ENCODE data around the gene VEGFA.

The VEGFA gene

DNA sequence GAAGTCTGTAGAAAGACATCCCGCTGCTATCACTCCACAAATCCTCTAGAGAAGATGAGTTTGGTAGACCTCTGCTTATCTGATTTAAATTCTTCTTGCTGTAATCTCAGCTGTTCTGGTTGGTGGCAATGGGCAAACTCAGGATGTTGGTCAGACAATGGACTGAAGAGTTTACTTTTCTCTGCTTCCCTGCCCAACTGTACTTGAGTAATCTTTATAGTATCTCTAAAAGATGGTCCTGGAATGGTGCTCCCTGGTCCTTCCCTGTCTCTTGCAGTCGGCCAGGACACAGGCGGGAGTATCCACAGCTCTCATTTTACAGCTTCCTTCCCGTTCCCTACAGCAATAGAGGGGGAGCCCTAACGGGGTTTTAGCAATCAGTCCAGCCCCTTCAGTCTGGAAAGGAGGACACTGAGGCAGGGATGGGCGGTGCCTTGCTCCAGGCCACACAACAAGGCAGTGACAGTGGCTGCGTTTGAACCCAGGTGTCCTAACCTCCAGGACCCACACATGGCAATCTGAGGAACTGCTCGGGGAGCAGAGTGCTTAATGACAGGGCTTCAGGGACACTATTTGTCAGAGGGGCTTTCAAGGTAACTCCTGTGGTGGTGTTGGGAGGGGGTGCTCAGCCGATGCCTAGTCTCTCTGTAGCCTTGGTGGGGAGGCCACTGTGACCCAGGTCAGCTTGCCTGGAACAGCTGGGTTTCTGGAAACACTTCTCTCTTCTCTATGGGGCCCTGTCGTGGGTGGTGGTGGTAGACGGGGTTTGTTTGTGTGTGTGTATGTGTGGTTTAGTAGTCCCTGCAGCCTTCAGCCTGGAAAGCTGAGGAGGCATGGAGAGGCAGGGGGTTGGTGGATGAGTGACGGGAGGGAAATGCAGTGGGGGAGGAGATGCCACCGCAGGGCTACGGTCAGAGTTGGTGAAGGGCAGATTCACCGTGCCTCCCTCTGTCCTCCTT lies 9.5 kb upstream of the VEGFA start:
- no peak for DNase-seq

GRCh38 chr6:43761666-43762409 lies 8.2 kb upstream of the VEGFA start:
- no peak for DNase-seq

DNA sequence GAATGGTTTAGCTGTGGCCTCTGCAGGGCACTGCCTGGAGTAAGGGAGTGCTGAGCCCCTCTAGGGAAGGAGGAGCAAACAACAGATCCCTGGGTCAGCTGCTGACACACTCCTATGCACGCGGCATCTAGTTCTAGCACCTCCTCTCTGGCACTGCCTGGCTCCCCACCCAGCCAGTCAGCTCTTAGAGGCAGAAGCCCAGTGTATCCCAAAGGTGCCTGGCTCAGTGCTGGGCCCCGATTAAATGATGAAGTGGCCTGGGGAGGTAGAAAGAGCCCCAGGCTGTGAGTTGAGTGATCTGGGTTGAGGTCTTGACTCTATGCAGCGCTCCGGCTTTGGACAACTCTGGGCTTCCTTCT lies 7.6 kb upstream of the VEGFA start:
- no peak for DNase-seq

GRCh38 chr6:43762966-43763695 lies 6.9 kb upstream of the VEGFA start:
- no peak for DNase-seq

GRCh38 chr6:43763812-43764522 lies 6.0 kb upstream of the VEGFA start:
- no peak for DNase-seq

DNA sequence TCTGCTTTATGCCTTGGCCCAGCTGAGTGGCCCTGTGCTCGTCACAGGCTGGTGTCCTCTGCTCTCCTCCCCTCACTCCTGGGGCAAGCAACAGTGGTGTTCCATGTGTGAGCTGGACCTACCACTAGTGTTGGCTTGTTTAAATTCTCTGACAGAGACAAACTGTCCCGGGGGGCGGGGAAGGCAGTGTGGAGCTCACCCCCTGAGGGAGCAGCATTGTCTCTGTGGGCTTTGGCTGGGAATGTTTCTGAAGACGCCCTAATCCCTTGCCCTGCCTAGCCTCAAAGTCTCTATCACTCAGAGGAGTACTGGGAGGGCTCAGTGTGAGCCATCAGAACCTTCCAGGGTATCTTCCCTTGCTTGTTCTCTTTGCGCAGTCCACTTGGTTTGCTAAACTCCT lies 5.2 kb upstream of the VEGFA start:
- DNase-seq: no peak

DNA sequence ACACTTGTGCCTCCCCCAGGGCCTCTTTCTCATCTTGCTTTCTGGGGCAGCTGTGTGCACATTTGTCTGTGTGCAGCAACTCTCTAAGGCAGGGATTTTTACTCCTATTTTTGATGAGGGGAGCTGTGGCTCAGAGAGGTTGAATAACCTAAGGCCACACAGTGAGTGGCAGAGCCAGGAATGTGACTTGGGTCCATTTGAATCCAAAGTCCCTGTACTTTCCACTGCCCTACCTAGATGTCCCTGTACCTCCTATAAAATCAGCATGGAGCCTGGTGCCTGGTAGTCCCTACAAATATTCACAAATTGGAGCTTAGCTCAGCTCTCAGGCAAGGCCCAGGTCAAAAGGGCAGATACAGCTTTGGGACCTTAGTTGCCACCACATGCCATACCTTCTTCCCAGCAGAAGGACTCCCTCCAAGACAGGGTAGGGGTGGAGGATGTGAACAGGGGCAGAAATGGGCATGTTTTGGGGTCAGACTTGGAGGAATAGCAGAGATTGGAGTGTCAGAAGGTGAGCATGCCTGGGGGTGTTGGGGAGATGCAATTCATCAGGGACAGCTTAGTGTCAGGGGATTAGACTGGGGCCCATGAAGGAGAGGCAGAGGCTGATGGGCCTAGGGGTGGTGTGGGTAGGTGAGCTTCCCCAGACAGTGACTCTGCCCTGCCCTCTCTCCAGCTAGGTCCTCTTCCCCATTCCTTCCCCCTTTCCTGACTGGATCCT lies 4.1 kb upstream of the VEGFA start:
- no peak for DNase-seq

DNA sequence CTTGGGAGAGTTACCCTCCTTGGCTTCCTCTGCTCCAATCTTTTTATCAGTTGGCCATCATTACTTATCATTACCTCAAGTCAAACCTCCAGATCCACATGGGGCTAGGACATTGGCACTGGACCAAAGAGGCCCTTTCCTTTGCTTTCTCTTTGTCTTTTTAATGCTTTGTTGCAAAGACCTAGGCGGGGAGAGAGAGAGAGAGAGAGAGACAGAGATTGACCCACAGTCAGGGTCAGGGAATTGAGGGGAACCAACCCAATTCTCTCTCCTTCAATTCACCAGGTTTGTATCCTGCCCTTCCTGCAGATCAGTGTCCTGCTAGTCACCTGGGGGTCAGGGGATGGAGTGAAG lies 3.5 kb upstream of the VEGFA start:
- no peak for DNase-seq

DNA sequence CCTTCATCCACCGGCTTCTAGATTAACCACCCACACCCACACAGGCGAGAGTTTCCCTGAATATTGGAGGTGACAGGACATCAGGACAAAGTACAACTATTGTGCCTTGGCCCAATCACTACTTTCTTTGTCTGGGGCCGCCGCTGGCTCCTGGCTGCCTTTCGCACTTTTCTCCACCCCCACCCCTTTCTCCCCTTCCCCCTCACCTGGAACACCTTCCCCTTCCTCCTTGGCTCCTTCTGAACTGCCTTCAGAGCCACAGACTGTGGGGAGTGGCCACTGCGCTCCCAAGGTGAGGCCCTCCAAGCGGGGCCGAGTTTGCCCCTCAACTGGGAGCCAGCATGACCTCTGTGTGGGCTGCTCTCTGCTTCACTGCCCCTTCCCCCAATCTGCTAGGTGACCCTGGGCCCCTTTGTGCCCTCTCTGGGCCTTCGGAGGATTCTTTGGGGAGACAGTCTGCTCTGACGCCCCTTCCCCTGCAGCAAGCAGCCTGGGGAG lies 3.0 kb upstream of the VEGFA start:
- no peak for DNase-seq

- DNase-seq: no peak
These were observed 2.2 kb upstream of the VEGFA start for GRCh38 chr6:43767553-43768505.

DNA sequence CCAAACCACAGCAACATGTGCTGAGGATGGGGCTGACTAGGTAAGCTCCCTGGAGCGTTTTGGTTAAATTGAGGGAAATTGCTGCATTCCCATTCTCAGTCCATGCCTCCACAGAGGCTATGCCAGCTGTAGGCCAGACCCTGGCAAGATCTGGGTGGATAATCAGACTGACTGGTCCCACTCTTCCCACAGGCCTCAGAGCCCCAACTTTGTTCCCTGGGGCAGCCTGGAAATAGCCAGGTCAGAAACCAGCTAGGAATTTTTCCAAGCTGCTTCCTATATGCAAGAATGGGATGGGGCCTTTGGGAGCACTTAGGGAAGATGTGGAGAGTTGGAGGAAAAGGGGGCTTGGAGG lies 1.5 kb upstream of the VEGFA start:
- no peak for DNase-seq

- DNase-seq: no peak
These were observed 957 bp upstream of the VEGFA start for GRCh38 chr6:43768983-43769525.

DNA sequence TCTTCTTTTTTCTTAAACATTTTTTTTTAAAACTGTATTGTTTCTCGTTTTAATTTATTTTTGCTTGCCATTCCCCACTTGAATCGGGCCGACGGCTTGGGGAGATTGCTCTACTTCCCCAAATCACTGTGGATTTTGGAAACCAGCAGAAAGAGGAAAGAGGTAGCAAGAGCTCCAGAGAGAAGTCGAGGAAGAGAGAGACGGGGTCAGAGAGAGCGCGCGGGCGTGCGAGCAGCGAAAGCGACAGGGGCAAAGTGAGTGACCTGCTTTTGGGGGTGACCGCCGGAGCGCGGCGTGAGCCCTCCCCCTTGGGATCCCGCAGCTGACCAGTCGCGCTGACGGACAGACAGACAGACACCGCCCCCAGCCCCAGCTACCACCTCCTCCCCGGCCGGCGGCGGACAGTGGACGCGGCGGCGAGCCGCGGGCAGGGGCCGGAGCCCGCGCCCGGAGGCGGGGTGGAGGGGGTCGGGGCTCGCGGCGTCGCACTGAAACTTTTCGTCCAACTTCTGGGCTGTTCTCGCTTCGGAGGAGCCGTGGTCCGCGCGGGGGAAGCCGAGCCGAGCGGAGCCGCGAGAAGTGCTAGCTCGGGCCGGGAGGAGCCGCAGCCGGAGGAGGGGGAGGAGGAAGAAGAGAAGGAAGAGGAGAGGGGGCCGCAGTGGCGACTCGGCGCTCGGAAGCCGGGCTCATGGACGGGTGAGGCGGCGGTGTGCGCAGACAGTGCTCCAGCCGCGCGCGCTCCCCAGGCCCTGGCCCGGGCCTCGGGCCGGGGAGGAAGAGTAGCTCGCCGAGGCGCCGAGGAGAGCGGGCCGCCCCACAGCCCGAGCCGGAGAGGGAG lies 580 bp downstream of the VEGFA start:
- peak in 2 of 5 experiments; percentile 14 to 65 for DNase-seq

GRCh38 chr6:43771210-43771857 lies 1.3 kb downstream of the VEGFA start:
- peak in 4 of 5 experiments; percentile 19 to 41 (median 26) for DNase-seq

DNA sequence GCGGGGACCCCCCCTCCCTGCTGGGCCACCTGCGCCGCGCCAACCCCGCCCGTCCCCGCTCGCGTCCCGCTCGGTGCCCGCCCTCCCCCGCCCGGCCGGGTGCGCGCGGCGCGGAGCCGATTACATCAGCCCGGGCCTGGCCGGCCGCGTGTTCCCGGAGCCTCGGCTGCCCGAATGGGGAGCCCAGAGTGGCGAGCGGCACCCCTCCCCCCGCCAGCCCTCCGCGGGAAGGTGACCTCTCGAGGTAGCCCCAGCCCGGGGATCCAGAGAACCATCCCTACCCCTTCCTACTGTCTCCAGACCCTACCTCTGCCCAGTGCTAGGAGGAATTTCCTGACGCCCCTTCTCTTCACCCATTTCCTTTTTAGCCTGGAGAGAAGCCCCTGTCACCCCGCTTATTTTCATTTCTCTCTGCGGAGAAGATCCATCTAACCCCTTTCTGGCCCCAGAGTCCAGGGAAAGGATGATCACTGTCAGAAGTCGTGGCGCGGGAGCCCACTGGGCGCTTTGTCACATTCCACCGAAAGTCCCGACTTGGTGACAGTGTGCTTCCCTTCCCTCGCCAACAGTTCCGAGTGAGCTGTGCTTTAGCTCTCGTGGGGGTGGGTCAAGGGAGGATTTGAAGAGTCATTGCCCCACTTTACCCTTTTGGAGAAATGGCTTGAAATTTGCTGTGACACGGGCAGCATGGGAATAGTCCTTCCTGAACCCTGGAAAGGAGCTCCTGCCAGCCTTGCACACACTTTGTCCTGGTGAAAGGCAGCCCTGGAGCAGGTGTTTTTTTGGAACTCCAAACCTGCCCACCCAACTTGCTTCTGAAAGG lies 2.1 kb downstream of the VEGFA start:
- DNase-seq: peak in 2 of 5 experiments; percentile 48 to 54

GRCh38 chr6:43772681-43773049 lies 2.7 kb downstream of the VEGFA start:
- DNase-seq: no peak

GRCh38 chr6:43773050-43773979 lies 3.3 kb downstream of the VEGFA start:
- DNase-seq: peak in 4 of 5 experiments; percentile 17 to 61 (median 24)
